Tibial nerve (tissue), 4 donors: ENCODE data around the gene TBC1D1.

ENCODE experiments used
- EP300 ChIP-seq, 2 donors: sonication (generic); formaldehyde crosslinking; IDR thresholded peaks; one replicate each; pipeline ENCODE4 v1.6.1; 2017; ENCODE audit warnings: antibody characterized with exemption in 2 of 2, mild to moderate bottlenecking in 1 of 2
- TF ChIP-seq, protein P1 (sequence below), 5 experiments: fragments of 200-600 bp in 3 of 5; fragments of 450-650 bp in 2 of 5; sonication (generic) in 3 of 5; IDR thresholded peaks; one replicate each; pipeline ENCODE4 v1.5.1; 2016 to 2019; ENCODE audit warnings: antibody characterized with exemption in 5 of 5, mild to moderate bottlenecking in 3 of 5, moderate library complexity in 2 of 5

DNA sequence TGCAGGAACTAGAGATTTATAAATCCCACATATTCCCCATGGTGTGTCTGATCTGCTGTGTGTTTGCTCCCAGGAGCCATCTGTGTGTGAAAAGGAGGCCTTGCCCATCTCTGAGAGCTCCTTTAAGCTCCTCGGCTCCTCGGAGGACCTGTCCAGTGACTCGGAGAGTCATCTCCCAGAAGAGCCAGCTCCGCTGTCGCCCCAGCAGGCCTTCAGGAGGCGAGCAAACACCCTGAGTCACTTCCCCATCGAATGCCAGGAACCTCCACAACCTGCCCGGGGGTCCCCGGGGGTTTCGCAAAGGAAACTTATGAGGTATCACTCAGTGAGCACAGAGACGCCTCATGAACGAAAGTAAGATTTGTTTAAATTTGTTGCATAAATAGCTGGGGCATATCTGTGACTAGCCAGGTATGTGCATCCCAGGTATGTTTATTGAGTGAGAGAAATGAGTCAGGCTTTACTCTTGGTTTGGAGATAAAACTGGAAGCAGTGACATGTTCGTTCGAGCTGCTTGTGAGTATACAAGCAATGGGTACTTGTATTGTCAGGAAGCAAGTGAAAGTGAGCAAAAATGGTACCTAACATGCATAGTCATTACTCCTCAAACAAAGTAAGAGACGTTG lies 158.8 kb downstream of the TBC1D1 start:
- TF ChIP-seq EP300 (IDR thresholded peaks at IDR 0.05) = no peak
- TF ChIP-seq, protein P1, sequence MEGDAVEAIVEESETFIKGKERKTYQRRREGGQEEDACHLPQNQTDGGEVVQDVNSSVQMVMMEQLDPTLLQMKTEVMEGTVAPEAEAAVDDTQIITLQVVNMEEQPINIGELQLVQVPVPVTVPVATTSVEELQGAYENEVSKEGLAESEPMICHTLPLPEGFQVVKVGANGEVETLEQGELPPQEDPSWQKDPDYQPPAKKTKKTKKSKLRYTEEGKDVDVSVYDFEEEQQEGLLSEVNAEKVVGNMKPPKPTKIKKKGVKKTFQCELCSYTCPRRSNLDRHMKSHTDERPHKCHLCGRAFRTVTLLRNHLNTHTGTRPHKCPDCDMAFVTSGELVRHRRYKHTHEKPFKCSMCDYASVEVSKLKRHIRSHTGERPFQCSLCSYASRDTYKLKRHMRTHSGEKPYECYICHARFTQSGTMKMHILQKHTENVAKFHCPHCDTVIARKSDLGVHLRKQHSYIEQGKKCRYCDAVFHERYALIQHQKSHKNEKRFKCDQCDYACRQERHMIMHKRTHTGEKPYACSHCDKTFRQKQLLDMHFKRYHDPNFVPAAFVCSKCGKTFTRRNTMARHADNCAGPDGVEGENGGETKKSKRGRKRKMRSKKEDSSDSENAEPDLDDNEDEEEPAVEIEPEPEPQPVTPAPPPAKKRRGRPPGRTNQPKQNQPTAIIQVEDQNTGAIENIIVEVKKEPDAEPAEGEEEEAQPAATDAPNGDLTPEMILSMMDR (IDR thresholded peaks at IDR 0.05) = no peak
